Adipocyte (in vitro differentiated cells): ENCODE data around the gene TM9SF2.
"Not testable (repeated sequence)": the region's sequence is repeated elsewhere in the genome, so short reads cannot be mapped to it uniquely, and the experiment has no call there.

Experiments
- DNase-seq: peaks from one replicate; pipeline ENCODE4 v3.0.0-alpha.2; 2015; ENCODE audit warnings: low read depth
- H3K27me3 ChIP-seq: replicated peaks from 2 replicates; pipeline ENCODE4 v1.7.0; 2013; ENCODE audit warnings: mild to moderate bottlenecking, low read length, moderate library complexity; ENCODE audit not compliant: control insufficient read depth, insufficient read depth
- H3K36me3 ChIP-seq: 2 replicates; pipeline ENCODE4 v1.7.0; 2013; ENCODE audit warnings: low read length, mild to moderate bottlenecking, moderate library complexity; ENCODE audit not compliant: control insufficient read depth, insufficient read depth, severe bottlenecking
- H3K4me1 ChIP-seq: 2 replicates; pipeline ENCODE4 v1.7.0; 2013; ENCODE audit warnings: mild to moderate bottlenecking, low read length, moderate library complexity; ENCODE audit not compliant: control insufficient read depth, insufficient read depth
- H3K4me3 ChIP-seq: 2 replicates; pipeline ENCODE4 v1.7.0; 2013; ENCODE audit warnings: mild to moderate bottlenecking, low read length, moderate library complexity
- H3K9ac ChIP-seq: 2 replicates; pipeline ENCODE4 v1.7.0; 2013; ENCODE audit warnings: mild to moderate bottlenecking, low read length, moderate library complexity
- H3K9me3 ChIP-seq: 2 replicates; pipeline ENCODE4 v1.7.0; 2013; ENCODE audit warnings: mild to moderate bottlenecking, low read length, moderate library complexity; ENCODE audit not compliant: control insufficient read depth

The TM9SF2 gene

GRCh38 chr13:99501184-99501847 lies at the start of gene TM9SF2:
TM9SF2 (plus strand) TSS chr13:99501472; CDS start chr13:99501607, 135 bp downstream.
- no peaks in the 10 kb centered on the region for H3K27me3 ChIP-seq
- peaks cover 45% of the 10 kb centered on the region for H3K4me1 ChIP-seq
- H3K36me3 ChIP-seq = no peaks in the 10 kb centered on the region
- no peaks in the 10 kb centered on the region for H3K9me3 ChIP-seq
- peak within 1 kb of the TSS; percentile 99 for H3K4me3 ChIP-seq
- peak; percentile 98 for DNase-seq
- H3K9ac ChIP-seq = peak within 1 kb of the TSS; percentile 97

- Histone ChIP-seq H3K4me1 (peaks cover 2% of the 10 kb centered on the region), H3K36me3 (no peaks in the 10 kb centered on the region), H3K4me3 (no peak overlapping the region), H3K27me3 (no peaks in the 10 kb centered on the region), H3K9me3 (no peaks in the 10 kb centered on the region), H3K9ac (no peak overlapping the region)
- no peak for DNase-seq
These were observed 46.6 kb upstream of the TM9SF2 start for GRCh38 chr13:99454518-99455183.

GRCh38 chr13:99459099-99459850 lies 42.0 kb upstream of the TM9SF2 start:
- no peak overlapping the region for H3K4me3 ChIP-seq
- H3K9ac ChIP-seq = no peak overlapping the region
- no peaks in the 10 kb centered on the region for H3K36me3 ChIP-seq
- DNase-seq = no peak
- no peaks in the 10 kb centered on the region for H3K9me3 ChIP-seq
- peaks cover 2% of the 10 kb centered on the region for H3K4me1 ChIP-seq
- H3K27me3 ChIP-seq = no peaks in the 10 kb centered on the region

- not testable (repeated sequence) for DNase-seq, H3K9ac ChIP-seq, H3K9me3 ChIP-seq, H3K36me3 ChIP-seq, H3K4me1 ChIP-seq, H3K4me3 ChIP-seq, H3K27me3 ChIP-seq
These were observed 40.5 kb upstream of the TM9SF2 start for GRCh38 chr13:99460802-99461201.

GRCh38 chr13:99463646-99464397 lies 37.5 kb upstream of the TM9SF2 start:
- DNase-seq = no peak
- Histone ChIP-seq H3K4me3 (no peak overlapping the region), H3K4me1 (peaks cover 17% of the 10 kb centered on the region), H3K9ac (no peak overlapping the region), H3K9me3 (no peaks in the 10 kb centered on the region), H3K27me3 (no peaks in the 10 kb centered on the region), H3K36me3 (no peaks in the 10 kb centered on the region)

GRCh38 chr13:99464441-99464949 lies 36.8 kb upstream of the TM9SF2 start:
- Histone ChIP-seq H3K9ac (no peak overlapping the region), H3K27me3 (no peaks in the 10 kb centered on the region), H3K36me3 (no peaks in the 10 kb centered on the region), H3K4me3 (no peak overlapping the region), H3K9me3 (no peaks in the 10 kb centered on the region), H3K4me1 (peaks cover 24% of the 10 kb centered on the region)
- peak; percentile 74 for DNase-seq

- Histone ChIP-seq H3K27me3 (no peaks in the 10 kb centered on the region), H3K4me3 (no peak overlapping the region), H3K9ac (no peak overlapping the region), H3K36me3 (no peaks in the 10 kb centered on the region), H3K4me1 (peaks cover 24% of the 10 kb centered on the region), H3K9me3 (no peaks in the 10 kb centered on the region)
- no peak for DNase-seq
These were observed 35.8 kb upstream of the TM9SF2 start for GRCh38 chr13:99465454-99465853.

- H3K9me3 ChIP-seq = no peaks in the 10 kb centered on the region
- no peaks in the 10 kb centered on the region for H3K36me3 ChIP-seq
- H3K9ac ChIP-seq = no peak overlapping the region
- H3K4me3 ChIP-seq = no peak overlapping the region
- no peaks in the 10 kb centered on the region for H3K27me3 ChIP-seq
- peaks cover 30% of the 10 kb centered on the region for H3K4me1 ChIP-seq
- DNase-seq = peak; percentile 44
These were observed 33.5 kb upstream of the TM9SF2 start for GRCh38 chr13:99467764-99468163.

- peak; percentile 37 for DNase-seq
- H3K4me1 ChIP-seq = peaks cover 30% of the 10 kb centered on the region
- H3K9ac ChIP-seq = no peak overlapping the region
- H3K9me3 ChIP-seq = no peaks in the 10 kb centered on the region
- H3K27me3 ChIP-seq = no peaks in the 10 kb centered on the region
- no peaks in the 10 kb centered on the region for H3K36me3 ChIP-seq
- H3K4me3 ChIP-seq = no peak overlapping the region
These were observed 32.2 kb upstream of the TM9SF2 start for GRCh38 chr13:99469041-99469440.

GRCh38 chr13:99470027-99470426 lies 31.2 kb upstream of the TM9SF2 start:
- no peak for DNase-seq
- no peaks in the 10 kb centered on the region for H3K36me3 ChIP-seq
- no peaks in the 10 kb centered on the region for H3K27me3 ChIP-seq
- peaks cover 30% of the 10 kb centered on the region for H3K4me1 ChIP-seq
- H3K9ac ChIP-seq = no peak overlapping the region
- no peak overlapping the region for H3K4me3 ChIP-seq
- no peaks in the 10 kb centered on the region for H3K9me3 ChIP-seq
